Astrocyte of the spinal cord (primary cell): Measurements from ENCODE around the gene FAM227B.
"Not testable (repeated sequence)": the region's sequence is repeated elsewhere in the genome, so short reads cannot be mapped to it uniquely, and the experiment has no call there.

Source experiments
- DNase-seq: peaks from one replicate; pipeline ENCODE4 v3.0.0; 2011; ENCODE audit warnings: low read depth, low spot score
- H3K4me3 ChIP-seq: 2 replicates; pipeline ENCODE4 v1.5.1; 2011; ENCODE audit warnings: low read depth, mild to moderate bottlenecking, low read length, moderate library complexity
- in situ Hi-C: cut with HindIII; loops from 2 replicates; pipeline ENCODE4 v1.10.0; 2017; ENCODE audit warnings: low sequenced_read_pairs
- TF ChIP-seq, protein P1 (sequence below): IDR thresholded peaks from 2 replicates; pipeline ENCODE4 v1.5.1; 2012; ENCODE audit warnings: low read depth, mild to moderate bottlenecking, low read length, inconsistent platforms

FAM227B gene

DNA sequence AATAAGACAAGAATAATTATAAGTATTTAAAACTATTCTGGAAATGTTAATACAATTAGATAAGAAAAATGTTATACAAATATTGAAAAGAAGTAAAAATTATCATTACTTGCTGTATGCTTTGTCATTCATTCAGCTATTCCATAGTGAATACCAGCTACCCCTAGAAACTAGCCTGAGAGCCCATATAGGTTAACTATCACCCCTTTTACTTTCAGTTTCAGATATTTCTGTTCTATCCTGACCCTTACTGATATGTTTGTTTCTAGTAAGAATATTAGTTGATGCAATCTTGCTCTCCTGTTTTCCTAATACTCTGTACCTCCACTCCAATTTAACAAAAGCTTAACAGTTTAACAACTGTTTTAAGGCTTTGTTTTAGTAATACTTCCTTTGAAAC lies 31.6 kb downstream of the FAM227B start:
- TF ChIP-seq, protein P1, sequence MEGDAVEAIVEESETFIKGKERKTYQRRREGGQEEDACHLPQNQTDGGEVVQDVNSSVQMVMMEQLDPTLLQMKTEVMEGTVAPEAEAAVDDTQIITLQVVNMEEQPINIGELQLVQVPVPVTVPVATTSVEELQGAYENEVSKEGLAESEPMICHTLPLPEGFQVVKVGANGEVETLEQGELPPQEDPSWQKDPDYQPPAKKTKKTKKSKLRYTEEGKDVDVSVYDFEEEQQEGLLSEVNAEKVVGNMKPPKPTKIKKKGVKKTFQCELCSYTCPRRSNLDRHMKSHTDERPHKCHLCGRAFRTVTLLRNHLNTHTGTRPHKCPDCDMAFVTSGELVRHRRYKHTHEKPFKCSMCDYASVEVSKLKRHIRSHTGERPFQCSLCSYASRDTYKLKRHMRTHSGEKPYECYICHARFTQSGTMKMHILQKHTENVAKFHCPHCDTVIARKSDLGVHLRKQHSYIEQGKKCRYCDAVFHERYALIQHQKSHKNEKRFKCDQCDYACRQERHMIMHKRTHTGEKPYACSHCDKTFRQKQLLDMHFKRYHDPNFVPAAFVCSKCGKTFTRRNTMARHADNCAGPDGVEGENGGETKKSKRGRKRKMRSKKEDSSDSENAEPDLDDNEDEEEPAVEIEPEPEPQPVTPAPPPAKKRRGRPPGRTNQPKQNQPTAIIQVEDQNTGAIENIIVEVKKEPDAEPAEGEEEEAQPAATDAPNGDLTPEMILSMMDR, result no peak
- no peak overlapping the region for H3K4me3 ChIP-seq
- no peak for DNase-seq
- in situ Hi-C loops, result no loop called here

DNA sequence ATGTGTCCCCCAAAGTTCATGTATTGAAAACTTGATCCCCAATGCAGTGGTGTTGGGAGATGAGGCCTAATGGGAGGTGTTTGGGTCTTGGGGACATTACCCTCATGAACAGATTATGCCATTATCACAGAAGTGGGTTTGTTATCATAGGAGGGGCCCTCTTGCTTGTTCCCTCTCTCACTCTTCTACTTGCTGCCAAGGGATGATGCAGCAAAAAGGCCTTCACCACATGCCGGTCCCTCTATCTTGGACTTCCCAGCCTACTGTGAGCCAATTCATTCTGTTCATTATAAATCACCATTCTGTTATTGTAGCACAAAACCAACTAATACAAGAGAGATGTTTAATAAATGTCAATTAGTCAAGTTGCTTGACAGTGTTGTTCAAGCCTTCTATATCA lies 47.2 kb downstream of the FAM227B start:
- no peak for DNase-seq
- TF ChIP-seq, protein P1, result no peak
- in situ Hi-C loops, result no loop called here
- H3K4me3 ChIP-seq, result no peak overlapping the region

DNA sequence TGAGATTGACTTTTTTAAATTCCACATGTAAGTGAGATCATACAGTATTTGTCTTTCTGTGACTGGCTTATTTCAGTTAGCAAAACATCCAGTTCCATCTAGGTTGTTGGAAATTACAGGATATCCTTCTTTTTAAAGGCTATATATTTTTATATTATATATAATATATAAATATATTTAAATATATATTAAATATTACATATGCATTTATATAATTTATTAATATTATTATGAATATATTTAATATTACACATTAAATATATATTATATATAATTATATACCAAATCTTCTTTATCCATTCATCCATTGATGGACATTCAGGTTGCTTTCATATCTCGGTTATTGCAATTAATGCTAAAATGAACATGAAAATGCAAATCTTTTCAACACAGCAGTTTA lies 49.9 kb downstream of the FAM227B start:
- no peak for DNase-seq
- in situ Hi-C loops, result no loop called here
- H3K4me3 ChIP-seq, result no peak overlapping the region
- TF ChIP-seq, protein P1, result no peak

DNA sequence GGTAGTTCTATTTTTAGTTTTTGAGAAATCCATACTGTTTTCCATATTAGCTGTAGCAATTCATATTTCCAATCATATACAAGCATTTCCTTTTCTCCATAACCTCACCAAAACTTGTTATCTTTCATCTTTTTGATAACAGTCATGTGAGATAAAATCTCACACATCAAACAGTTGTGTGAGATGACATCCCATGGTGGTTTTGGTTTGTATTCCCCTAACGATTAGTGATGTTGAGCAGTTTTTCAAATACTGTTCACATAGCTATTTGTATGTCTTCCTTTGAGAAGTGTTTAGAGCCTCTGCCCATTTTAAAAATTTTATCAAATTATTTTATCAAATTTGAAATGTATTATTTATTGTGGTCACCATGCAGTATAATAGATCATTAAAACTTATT lies 50.4 kb downstream of the FAM227B start:
- DNase-seq, result no peak
- H3K4me3 ChIP-seq, result no peak overlapping the region
- TF ChIP-seq, protein P1, result no peak
- in situ Hi-C loops, result no loop called here

DNA sequence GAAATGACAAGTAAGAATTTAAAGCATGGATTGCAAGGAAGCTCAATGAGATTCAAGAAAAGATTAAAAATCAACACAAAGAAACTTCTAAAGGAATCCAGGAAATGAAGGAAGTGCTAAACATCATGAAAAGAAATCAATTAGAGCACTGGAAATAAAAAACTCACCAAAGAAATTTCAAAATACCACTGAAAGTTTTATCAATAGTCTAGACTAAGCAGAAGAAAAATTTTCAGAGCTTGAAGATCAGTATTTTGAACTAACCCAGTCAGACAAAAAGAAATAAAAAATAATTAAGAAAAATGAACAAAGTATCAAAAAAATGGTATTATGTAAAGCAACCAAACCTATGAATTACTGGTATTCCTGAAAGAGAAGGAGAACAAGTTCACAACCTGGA lies 60.6 kb downstream of the FAM227B start:
- H3K4me3 ChIP-seq, result no peak overlapping the region
- TF ChIP-seq, protein P1, result no peak
- in situ Hi-C loops, result no loop called here
- DNase-seq, result no peak

DNA sequence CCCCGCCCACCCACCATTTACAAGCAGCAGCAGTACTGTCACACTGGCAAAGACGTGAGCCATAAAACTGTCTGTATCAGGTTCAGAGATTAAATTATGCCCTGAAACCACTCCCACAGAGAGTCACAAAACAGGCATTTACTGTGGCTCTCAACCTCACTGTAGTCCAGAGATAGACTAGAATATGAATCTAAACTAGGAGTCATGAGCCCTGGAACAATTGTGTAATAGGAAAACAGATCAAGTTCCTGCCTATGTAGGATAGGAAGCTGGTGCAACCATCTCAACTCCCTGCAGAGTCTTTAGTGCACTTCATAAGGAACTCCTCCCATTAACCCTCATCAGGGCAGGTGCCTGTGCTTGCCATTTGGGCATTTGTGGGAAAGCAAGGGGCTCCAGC lies 61.7 kb downstream of the FAM227B start:
- no peak for DNase-seq
- TF ChIP-seq, protein P1, result no peak
- in situ Hi-C loops, result no loop called here
- no peak overlapping the region for H3K4me3 ChIP-seq

DNA sequence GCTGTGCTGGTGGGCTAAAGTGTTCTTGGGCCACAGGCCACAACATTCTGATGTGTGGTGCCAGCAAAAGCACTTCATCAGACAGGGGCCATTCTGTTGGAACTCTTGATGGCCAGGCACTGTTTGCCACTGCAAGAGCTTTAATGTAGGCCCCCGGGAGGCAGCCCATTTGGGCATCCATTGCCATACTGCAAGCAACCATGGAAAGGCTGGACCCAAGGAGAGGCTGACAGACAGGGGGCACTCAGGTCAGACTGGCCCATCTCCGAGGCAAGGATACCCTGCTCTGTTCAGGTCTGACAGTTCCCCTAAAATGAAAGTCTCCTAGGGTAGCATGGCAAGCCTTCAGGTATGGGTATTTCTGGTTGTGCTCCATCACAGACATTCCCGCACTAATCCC lies 64.2 kb downstream of the FAM227B start:
- in situ Hi-C loops, result no loop called here
- TF ChIP-seq, protein P1, result no peak
- no peak overlapping the region for H3K4me3 ChIP-seq
- no peak for DNase-seq

DNA sequence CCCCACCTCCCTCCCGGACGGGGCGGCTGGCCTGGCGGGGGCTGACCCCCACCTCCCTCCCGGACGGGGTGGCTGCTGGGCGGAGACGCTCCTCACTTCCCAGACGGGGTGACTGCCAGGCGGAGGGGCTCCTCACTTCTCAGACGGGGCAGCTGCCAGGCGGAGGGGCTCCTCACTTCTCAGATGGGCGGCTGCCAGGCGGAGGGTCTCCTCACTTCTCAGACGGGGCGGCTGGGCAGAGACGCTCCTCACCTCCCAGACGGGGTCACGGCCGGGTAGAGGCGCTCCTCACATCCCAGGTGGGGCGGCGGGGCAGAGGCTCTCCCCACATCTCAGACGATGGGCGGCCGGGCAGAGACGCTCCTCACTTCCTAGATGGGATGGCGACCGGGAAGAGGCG lies 70.3 kb downstream of the FAM227B start:
- DNase-seq, result not testable (repeated sequence)

More for the DNA sequence above, 70.3 kb downstream of the FAM227B start:
- H3K4me3 ChIP-seq, in situ Hi-C loops: not testable (repeated sequence)
